Activated CD4-positive, alpha-beta memory T cell treated with anti-CD3 and anti-CD28 coated beads for 36 hours (primary cell): ENCODE results near the gene YWHAE. TPM values are rescaled to one million over a fixed set of nuclear protein-coding genes. Genes with fewer than 3 reads are reported as not detected.
"Not testable (repeated sequence)": the region's sequence is repeated elsewhere in the genome, so short reads cannot be mapped to it uniquely, and the experiment has no call there.

Experiments
- CTCF ChIA-PET: fragments of 350-600 bp; sonication (Branson Sonifier 250); formaldehyde crosslinking; loops from one replicate; lab custom pipeline; 2021; ENCODE audit warnings: antibody characterized with exemption, inconsistent platforms; lab: Charles Lee
- POLR2A ChIA-PET: fragments of 350-600 bp; sonication (Branson Sonifier 250); formaldehyde crosslinking; loops from one replicate; lab custom pipeline; 2021; ENCODE audit warnings: antibody characterized with exemption; lab: Charles Lee
- DNase-seq: peaks from one replicate; pipeline ENCODE4 v3.0.0-alpha.2; 2020
- H3K27ac Mint-ChIP-seq: one replicate; pipeline ENCODE4 v1.8.0; 2021; ENCODE audit warnings: mixed read lengths
- H3K27me3 Mint-ChIP-seq: one replicate; pipeline ENCODE4 v1.8.0; 2021; ENCODE audit warnings: mixed read lengths
- H3K36me3 Mint-ChIP-seq: one replicate; pipeline ENCODE4 v1.8.0; 2021; ENCODE audit warnings: mixed read lengths
- H3K4me1 Mint-ChIP-seq: one replicate; pipeline ENCODE4 v1.8.0; 2021; ENCODE audit warnings: low read depth, mixed read lengths
- H3K4me3 Mint-ChIP-seq: one replicate; pipeline ENCODE4 v1.8.0; 2021; ENCODE audit warnings: mild to moderate bottlenecking, mixed read lengths
- H3K9me3 Mint-ChIP-seq: one replicate; pipeline ENCODE4 v1.8.0; 2021; ENCODE audit warnings: mixed read lengths
- intact Hi-C: fragments of 100-400 bp; cut with micrococcal nuclease; formaldehyde crosslinking; loops from one replicate; pipeline ENCODE4 v1.15.1; 2023
- total RNA-seq, 2 experiments: library from RNA; stranded (reverse); gene quantifications; one replicate each; pipeline ENCODE4 v1.2.3, GENCODE V29; 2021

YWHAE gene
- total RNA-seq, 2 experiments from 2014 or later: 505 to 509 TPM

- peaks cover 7% of the 10 kb centered on the region for H3K36me3 Mint-ChIP-seq
Measured at GRCh38 chr17:1371893-1372590, 28.0 kb downstream of the YWHAE start.

DNA sequence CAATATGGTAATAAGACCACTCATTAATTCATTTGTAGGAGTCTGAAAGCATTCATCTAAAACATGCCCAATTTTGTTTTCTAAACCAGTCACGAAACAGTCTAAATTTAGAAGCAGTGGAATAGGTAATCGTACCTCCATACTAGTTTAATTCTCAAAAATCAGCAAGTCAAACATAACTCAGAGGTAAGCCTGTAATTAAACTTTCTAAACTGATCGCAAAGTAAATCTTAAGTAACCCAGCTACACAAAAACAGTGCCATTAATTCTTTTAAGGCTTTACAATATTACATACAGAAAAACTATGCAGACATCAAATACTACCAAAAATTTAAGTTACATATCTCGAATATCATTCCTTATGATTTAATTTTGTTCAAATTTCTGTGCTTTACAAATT is 31.4 kb downstream of the YWHAE start:
- no peak overlapping the region for H3K27ac Mint-ChIP-seq
- no peaks in the 10 kb centered on the region for H3K27me3 Mint-ChIP-seq
- ChIA-PET POLR2A (no interaction called here), CTCF (interaction anchor here (0.6 kb wide), 1 partner anchor 88 kb away, joined by 3 read pairs; the partner anchor contains the start of gene CRK)
- intact Hi-C loops: no loop called here
- H3K36me3 Mint-ChIP-seq: peaks cover 15% of the 10 kb centered on the region
- DNase-seq: no peak
- no peaks in the 10 kb centered on the region for H3K9me3 Mint-ChIP-seq
- H3K4me3 Mint-ChIP-seq: no peak overlapping the region
- peaks cover 59% of the 10 kb centered on the region for H3K4me1 Mint-ChIP-seq

More at GRCh38 chr17:1371893-1372590, 28.0 kb downstream of the YWHAE start:
- no peak overlapping the region for H3K4me3 Mint-ChIP-seq
- H3K27me3 Mint-ChIP-seq: no peaks in the 10 kb centered on the region
- intact Hi-C loops: no loop called here
- peak overlapping the region; percentile 33 for H3K27ac Mint-ChIP-seq
- no peak for DNase-seq
- H3K9me3 Mint-ChIP-seq: no peaks in the 10 kb centered on the region
- ChIA-PET POLR2A (no interaction called here), CTCF (interaction anchor here (1.0 to 3.1 kb wide), 3 partner anchors 10 to 143 kb away, joined by 3 to 8 read pairs (median 4); no protein-coding TSS in a partner anchor)
- peaks cover 70% of the 10 kb centered on the region for H3K4me1 Mint-ChIP-seq

- H3K27ac Mint-ChIP-seq: peak overlapping the region; percentile 45
- ChIA-PET POLR2A (interaction anchor here (0.6 kb wide), 1 partner anchor 16 kb away, joined by 3 read pairs; no protein-coding TSS in a partner anchor), CTCF (interaction anchor here (1.3 to 3.9 kb wide), 2 partner anchors 10 to 16 kb away, joined by 3 to 98 read pairs; no protein-coding TSS in a partner anchor)
- H3K27me3 Mint-ChIP-seq: no peaks in the 10 kb centered on the region
- peaks cover 64% of the 10 kb centered on the region for H3K4me1 Mint-ChIP-seq
- no peaks in the 10 kb centered on the region for H3K9me3 Mint-ChIP-seq
- intact Hi-C loops: no loop called here
- peaks cover 12% of the 10 kb centered on the region for H3K36me3 Mint-ChIP-seq
- no peak overlapping the region for H3K4me3 Mint-ChIP-seq
- DNase-seq: no peak
Measured at GRCh38 chr17:1367351-1367745, 32.7 kb downstream of the YWHAE start.

- DNase-seq: no peak
- H3K4me1 Mint-ChIP-seq: peaks cover 69% of the 10 kb centered on the region
- ChIA-PET CTCF (interaction anchor here (0.8 to 3.9 kb wide), 25 partner anchors 11 to 463 kb away, joined by 3 to 98 read pairs (median 9); partner anchors contain the start of genes CRK, INPP5K, RPA1 and SMYD4), POLR2A (interaction anchor here (1.3 to 1.5 kb wide), 4 partner anchors 8 to 31 kb away, joined by 4 to 9 read pairs (median 4); no protein-coding TSS in a partner anchor)
- intact Hi-C loops: no loop called here
- peaks cover 13% of the 10 kb centered on the region for H3K36me3 Mint-ChIP-seq
- no peak overlapping the region for H3K4me3 Mint-ChIP-seq
- no peaks in the 10 kb centered on the region for H3K9me3 Mint-ChIP-seq
- H3K27ac Mint-ChIP-seq: no peak overlapping the region
- H3K27me3 Mint-ChIP-seq: no peaks in the 10 kb centered on the region
Measured at GRCh38 chr17:1366234-1366633, 33.8 kb downstream of the YWHAE start.

GRCh38 chr17:1365445-1366039 is 34.5 kb downstream of the YWHAE start:
- H3K27ac Mint-ChIP-seq: peak overlapping the region; percentile 54
- no peaks in the 10 kb centered on the region for H3K9me3 Mint-ChIP-seq
- ChIA-PET CTCF (interaction anchor here (0.6 to 3.9 kb wide), 49 partner anchors 12 to 1305 kb away, joined by 3 to 98 read pairs (median 5); partner anchors contain the start of genes CRK, INPP5K, MYO1C and RPA1), POLR2A (interaction anchor here (0.5 to 1.5 kb wide), 7 partner anchors 9 to 176 kb away, joined by 3 to 9 read pairs (median 4); partner anchors contain the start of gene YWHAE)
- intact Hi-C loops: loop anchor here (1.0 kb wide), 1 partner anchor 150 kb away; no protein-coding TSS in a partner anchor
- H3K36me3 Mint-ChIP-seq: peaks cover 17% of the 10 kb centered on the region
- H3K4me1 Mint-ChIP-seq: peaks cover 69% of the 10 kb centered on the region
- H3K27me3 Mint-ChIP-seq: no peaks in the 10 kb centered on the region
- peak; percentile 67 for DNase-seq
- H3K4me3 Mint-ChIP-seq: no peak overlapping the region

DNA sequence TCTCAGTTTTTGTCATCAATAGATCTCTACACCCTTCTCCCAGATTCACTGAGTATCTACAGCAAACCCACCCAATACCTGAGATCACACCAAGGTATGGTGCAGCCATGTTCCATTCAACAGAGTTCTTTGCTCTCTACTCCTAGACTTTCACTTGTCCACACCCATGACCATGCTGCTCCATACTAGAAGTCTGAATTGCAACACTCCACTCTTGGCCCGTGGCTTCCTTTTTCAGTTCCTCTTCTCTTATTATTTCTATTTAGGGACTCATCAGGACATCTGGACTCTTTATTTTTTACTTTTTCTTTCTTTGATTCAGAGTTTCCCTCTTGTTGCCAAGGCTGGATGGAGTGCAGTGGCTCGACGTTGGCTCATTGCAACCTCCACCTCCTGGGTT is 37.1 kb downstream of the YWHAE start:
- Mint-ChIP-seq H3K4me3 (peak overlapping the region; percentile 14), H3K4me1 (peaks cover 69% of the 10 kb centered on the region), H3K9me3 (no peaks in the 10 kb centered on the region), H3K27ac (peak overlapping the region; percentile 79), H3K36me3 (peaks cover 28% of the 10 kb centered on the region), H3K27me3 (no peaks in the 10 kb centered on the region)
- intact Hi-C loops: loop anchor here (1.0 to 5.0 kb wide), 3 partner anchors 16 to 94 kb away; partner anchors contain the start of genes CRK and YWHAE
- ChIA-PET CTCF (interaction anchor here (1.0 to 2.5 kb wide), 7 partner anchors 9 to 267 kb away, joined by 3 to 18 read pairs (median 4); partner anchors contain the start of gene INPP5K), POLR2A (interaction anchor here (1.2 to 1.4 kb wide), 2 partner anchors 37 to 94 kb away, joined by 4 to 6 read pairs; partner anchors contain the start of genes CRK and YWHAE)
- DNase-seq: no peak

GRCh38 chr17:1362065-1362848 is 37.8 kb downstream of the YWHAE start:
- H3K4me1 Mint-ChIP-seq: peaks cover 63% of the 10 kb centered on the region
- CTCF ChIA-PET: interaction anchor here (0.8 to 2.5 kb wide), 13 partner anchors 10 to 268 kb away, joined by 3 to 18 read pairs (median 4); partner anchors contain the start of gene INPP5K
- H3K9me3 Mint-ChIP-seq: no peaks in the 10 kb centered on the region
- peaks cover 31% of the 10 kb centered on the region for H3K36me3 Mint-ChIP-seq
- no peaks in the 10 kb centered on the region for H3K27me3 Mint-ChIP-seq
- intact Hi-C loops: loop anchor here (1.0 to 5.0 kb wide), 3 partner anchors 17 to 95 kb away; partner anchors contain the start of genes CRK and YWHAE
- POLR2A ChIA-PET: interaction anchor here (1.0 to 1.4 kb wide), 4 partner anchors 15 to 94 kb away, joined by 3 to 6 read pairs (median 5); partner anchors contain the start of genes CRK and YWHAE
- peak overlapping the region; percentile 79 for H3K27ac Mint-ChIP-seq
- H3K4me3 Mint-ChIP-seq: peak overlapping the region; percentile 40
- peak; percentile 65 for DNase-seq

DNA sequence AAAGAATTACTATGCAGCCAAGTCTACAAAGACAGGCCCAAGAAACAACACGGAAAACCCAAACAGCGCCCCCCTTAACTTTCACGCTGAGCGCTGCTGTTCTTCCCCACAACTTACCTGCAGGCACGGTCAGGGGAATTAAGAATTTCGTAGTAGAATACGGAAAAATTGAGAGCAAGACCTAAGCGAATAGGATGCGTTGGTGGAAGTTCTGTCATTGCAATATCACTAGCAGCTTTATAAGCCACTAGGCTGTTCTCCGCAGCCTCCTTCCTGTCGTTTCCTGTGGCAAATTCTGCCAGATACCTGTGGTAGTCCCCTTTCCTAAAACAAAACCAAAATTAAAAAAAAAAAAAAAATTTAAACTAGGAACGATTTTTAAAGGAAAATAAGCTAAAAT is 39.0 kb downstream of the YWHAE start:
- Mint-ChIP-seq H3K4me3 (peak overlapping the region; percentile 36), H3K36me3 (peaks cover 37% of the 10 kb centered on the region), H3K27ac (peak overlapping the region; percentile 83), H3K4me1 (peaks cover 57% of the 10 kb centered on the region), H3K27me3 (no peaks in the 10 kb centered on the region), H3K9me3 (no peaks in the 10 kb centered on the region)
- POLR2A ChIA-PET: interaction anchor here (0.6 kb wide), 1 partner anchor 155 kb away, joined by 3 read pairs; no protein-coding TSS in a partner anchor
- CTCF ChIA-PET: interaction anchor here (1.0 to 2.5 kb wide), 4 partner anchors 11 to 155 kb away, joined by 3 to 18 read pairs (median 6); partner anchors contain the start of gene INPP5K
- peak; percentile 26 for DNase-seq
- intact Hi-C loops: loop anchor here (5.0 kb wide), 1 partner anchor 96 kb away; the partner anchor contains the start of gene CRK

DNA sequence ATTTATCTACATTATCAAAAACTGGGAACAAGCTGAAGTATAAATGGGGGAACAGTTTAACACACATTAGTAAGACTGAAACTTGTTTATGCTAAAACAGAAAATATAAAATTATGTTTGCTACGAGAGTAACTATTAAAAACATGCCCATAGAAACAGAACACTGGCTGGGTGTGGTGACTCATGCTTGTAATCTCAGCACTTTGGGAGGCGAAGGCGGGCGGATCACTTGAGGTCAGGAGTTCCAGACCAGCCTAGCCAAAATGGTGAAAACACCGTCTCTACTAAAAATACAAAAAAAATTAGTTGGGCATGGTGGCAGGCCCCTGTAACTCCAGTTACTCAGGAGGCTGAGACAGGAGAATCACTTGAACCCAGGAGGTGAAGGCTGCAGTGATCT is 39.7 kb downstream of the YWHAE start:
- H3K4me3 Mint-ChIP-seq, CTCF ChIA-PET, H3K9me3 Mint-ChIP-seq, H3K27me3 Mint-ChIP-seq, POLR2A ChIA-PET: not testable (repeated sequence)
- intact Hi-C loops: loop anchor here (5.0 kb wide), 1 partner anchor 97 kb away; the partner anchor contains the start of gene CRK
- DNase-seq: peak; percentile 71
- Mint-ChIP-seq H3K36me3 (peaks cover 42% of the 10 kb centered on the region), H3K27ac (peak overlapping the region; percentile 83), H3K4me1 (peaks cover 52% of the 10 kb centered on the region)

- H3K4me3 Mint-ChIP-seq: no peak overlapping the region
- no peak overlapping the region for H3K27ac Mint-ChIP-seq
- H3K36me3 Mint-ChIP-seq: peaks cover 47% of the 10 kb centered on the region
- H3K27me3 Mint-ChIP-seq: no peaks in the 10 kb centered on the region
- DNase-seq: no peak
- H3K4me1 Mint-ChIP-seq: peaks cover 11% of the 10 kb centered on the region
- ChIA-PET CTCF (interaction anchor here (1.6 kb wide), 1 partner anchor 11 kb away, joined by 13 read pairs; no protein-coding TSS in a partner anchor), POLR2A (no interaction called here)
- intact Hi-C loops: no loop called here
- no peaks in the 10 kb centered on the region for H3K9me3 Mint-ChIP-seq
Measured at GRCh38 chr17:1354030-1354429, 46.0 kb downstream of the YWHAE start.
